Fibroblast of villous mesenchyme (primary cell): Measurements from ENCODE around the gene RETN. TPM values are rescaled to one million over a fixed set of nuclear protein-coding genes. Genes with fewer than 3 reads are reported as not detected.

ENCODE experiments used
- DNase-seq: peaks from one replicate; pipeline ENCODE4 v3.0.0-alpha.2; 2010; ENCODE audit warnings: low read depth
- H3K4me3 ChIP-seq: 2 replicates; pipeline ENCODE4 v1.5.1; 2011; ENCODE audit warnings: low read depth, mild to moderate bottlenecking, low read length
- total RNA-seq: library from RNA; depleted of rRNA; stranded (reverse); fragments of >200 nt; gene quantifications from 2 replicates; pipeline ENCODE4 v1.2.3, GENCODE V29; 2012
- TF ChIP-seq, protein P1 (sequence below): IDR thresholded peaks from 2 replicates; pipeline ENCODE4 v1.5.1; 2012; ENCODE audit warnings: low read depth, mild to moderate bottlenecking, low read length; ENCODE audit not compliant: insufficient read depth

The RETN gene
- total RNA-seq, 1 donor = not detected

DNA sequence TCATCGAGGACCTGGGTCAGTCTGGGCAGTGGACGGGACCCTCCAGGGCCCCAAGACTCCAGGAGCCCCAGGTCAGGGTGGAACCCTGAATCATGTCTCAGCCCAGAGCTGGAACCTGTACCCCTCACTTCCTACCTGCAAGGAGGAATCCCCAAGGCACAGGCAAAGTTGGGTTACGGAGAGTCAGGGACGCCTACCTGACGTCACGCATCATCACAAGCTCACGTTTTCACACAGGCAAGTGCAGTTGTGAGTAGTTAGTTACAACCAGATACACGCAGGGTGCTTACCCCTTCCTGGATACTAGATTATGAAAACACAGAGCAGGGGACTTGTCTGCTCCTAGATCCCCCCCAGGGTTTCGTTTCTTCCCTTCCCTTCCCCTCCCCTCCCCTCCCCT is 1.9 kb downstream of the RETN start:
- TF ChIP-seq, protein P1, sequence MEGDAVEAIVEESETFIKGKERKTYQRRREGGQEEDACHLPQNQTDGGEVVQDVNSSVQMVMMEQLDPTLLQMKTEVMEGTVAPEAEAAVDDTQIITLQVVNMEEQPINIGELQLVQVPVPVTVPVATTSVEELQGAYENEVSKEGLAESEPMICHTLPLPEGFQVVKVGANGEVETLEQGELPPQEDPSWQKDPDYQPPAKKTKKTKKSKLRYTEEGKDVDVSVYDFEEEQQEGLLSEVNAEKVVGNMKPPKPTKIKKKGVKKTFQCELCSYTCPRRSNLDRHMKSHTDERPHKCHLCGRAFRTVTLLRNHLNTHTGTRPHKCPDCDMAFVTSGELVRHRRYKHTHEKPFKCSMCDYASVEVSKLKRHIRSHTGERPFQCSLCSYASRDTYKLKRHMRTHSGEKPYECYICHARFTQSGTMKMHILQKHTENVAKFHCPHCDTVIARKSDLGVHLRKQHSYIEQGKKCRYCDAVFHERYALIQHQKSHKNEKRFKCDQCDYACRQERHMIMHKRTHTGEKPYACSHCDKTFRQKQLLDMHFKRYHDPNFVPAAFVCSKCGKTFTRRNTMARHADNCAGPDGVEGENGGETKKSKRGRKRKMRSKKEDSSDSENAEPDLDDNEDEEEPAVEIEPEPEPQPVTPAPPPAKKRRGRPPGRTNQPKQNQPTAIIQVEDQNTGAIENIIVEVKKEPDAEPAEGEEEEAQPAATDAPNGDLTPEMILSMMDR = no peak
- no peak for DNase-seq
- no peak overlapping the region for H3K4me3 ChIP-seq

DNA sequence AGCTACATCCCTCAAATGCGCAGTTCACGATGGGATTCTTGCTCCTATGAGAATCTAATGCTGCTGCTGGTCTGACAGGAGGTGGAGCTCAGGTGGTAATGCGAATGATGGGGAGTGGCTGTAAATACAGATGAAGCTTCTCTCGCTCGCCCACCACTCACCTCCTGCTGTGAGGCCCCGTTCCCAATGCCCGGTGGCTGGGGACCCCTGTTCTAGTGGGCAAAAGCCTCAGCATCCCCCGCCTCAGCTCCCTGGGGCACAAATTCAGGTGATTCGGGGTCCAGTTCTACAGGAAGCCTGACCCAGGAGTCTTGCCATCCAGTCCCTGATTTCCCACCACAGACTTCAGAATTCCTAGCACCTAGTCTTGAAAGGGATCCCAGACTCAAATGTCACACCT is 3.7 kb downstream of the RETN start:
- no peak for DNase-seq
- no peak overlapping the region for H3K4me3 ChIP-seq
- TF ChIP-seq, protein P1 = no peak

DNA sequence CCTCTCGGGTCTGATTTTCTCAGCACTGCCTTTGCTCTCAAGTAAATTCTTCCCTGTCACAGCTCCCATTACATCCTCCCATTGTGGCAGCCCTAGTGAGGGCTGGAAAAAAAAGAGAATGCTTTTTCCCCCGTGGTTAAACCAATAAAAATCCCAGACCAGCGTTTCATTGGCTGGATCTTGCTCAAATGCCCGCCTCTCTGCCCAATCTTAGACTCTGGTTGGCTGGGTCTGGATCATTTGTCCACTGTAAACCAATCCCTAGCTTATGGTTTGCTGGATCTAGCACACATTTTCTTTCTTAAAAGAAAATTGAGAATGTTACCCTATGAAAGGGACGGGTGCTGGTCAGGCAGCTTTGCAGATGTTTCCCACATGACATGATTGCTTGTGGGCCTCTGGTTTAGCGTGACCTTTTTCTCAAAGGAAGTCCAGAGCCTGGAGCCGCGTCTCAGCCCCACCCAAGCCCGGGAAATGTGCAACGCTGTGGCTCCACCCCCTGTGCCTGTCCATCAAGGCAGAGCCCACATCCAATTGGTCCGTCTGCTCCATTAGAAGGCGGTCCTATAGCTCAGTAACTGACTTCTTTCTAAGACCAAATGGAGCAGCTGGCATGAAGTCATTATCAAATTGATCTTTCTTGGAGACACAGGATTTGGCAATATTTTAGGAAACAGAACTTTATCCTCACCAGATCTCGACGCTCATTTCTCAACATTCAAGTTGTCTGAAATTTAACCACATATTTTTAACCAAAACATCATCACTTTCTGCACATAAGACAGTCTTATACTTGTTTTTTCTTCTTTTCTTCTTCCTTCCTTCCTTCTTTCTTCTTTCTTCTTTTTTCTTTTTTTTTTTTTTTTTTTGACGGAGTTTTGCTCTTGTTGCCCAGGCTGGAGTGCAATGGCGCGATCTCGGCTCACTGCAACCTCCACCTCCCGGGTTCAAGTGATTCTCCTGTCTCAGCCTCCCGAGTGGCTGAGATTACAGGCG is 5.5 kb downstream of the RETN start:
- no peak overlapping the region for H3K4me3 ChIP-seq
- TF ChIP-seq, protein P1 = no peak
- DNase-seq = peak; percentile 83

DNA sequence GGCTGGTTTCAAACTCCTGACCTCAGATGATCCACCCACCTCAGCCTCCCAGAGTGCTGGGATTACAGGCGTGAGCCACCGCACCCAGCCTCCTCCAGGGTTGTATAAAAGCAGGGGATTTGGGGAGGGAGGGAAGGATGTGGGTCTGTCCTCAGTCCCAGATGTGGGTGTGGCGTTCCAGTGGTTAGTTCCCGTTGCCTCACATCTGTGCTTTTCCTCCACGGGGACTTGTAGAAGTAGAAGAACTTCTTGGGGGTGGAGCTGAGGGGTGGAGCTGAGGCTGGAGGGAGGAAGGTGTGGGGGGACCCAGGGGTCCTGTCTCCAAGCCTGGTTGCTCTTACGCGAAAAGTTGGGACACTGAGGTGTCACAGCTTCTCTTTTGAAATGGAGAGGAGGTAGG is 7.5 kb downstream of the RETN start:
- no peak overlapping the region for H3K4me3 ChIP-seq
- TF ChIP-seq, protein P1 = no peak
- no peak for DNase-seq

DNA sequence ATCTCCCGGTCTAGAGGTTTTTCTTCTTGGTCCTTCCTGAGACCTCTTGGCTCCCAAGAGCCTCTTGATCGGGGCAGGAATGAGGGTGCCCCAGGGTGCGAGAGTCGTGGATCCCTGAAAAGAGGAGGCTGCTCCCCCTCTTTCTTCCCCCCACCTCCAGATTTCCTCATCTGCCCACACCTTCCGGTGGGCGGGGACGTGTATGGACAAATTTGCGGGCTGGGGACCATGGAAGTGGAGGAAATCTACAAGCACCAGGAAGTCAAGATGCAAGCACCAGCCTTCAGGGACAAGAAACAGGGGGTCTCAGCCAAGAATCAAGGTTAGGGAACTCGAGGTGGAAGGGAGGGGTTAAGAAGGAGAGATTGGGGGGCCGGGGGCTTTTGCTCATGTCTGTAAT is 8.0 kb downstream of the RETN start, which contains the start of gene MCEMP1:
Gene MCEMP1 (plus strand): TSS at position 237 of the 400 bp plus-strand sequence. CDS start 31 bp downstream, at position 268.
- no peak within 1 kb of the TSS for H3K4me3 ChIP-seq
- TF ChIP-seq, protein P1 = no peak

DNA sequence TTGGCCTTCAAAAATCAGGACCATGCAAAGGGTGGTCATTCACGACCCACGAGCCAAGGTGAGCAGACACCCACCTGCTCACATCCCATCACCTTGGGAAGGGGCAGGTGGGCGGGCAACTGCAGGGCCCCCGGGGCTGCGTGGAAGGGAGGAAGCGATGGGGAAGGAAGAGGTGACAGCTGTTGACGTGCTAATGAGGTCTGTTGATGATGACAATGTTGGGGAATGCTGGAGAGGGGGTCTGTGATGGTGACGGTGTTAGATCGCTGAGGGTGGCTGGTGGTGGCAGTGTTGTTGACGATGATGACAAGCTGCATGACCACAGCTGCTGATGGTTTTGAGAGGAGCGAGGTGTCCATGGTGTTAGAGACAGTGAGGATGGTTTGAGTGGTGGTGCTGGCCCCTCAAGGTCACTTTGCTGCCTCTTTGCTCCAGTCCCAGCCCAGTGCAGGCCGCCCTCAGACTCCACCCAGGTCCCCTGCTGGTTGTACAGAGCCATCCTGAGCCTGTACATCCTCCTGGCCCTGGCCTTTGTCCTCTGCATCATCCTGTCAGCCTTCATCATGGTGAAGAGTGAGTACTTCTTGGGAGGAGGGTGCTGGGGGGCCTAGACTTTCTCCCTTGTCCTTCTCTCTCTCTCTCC is 8.9 kb downstream of the RETN start:
- TF ChIP-seq, protein P1 = no peak
- DNase-seq = no peak
- H3K4me3 ChIP-seq = no peak overlapping the region

More for the DNA sequence above, 8.0 kb downstream of the RETN start, which contains the start of gene MCEMP1:
- DNase-seq = no peak
